OCI-LY1 (cell line): ENCODE data around the gene SPIN1.

ENCODE experiments used
- H2AFZ ChIP-seq: fragments of 200-600 bp; sonication (generic), shearing (Covaris generic); 2 replicates; pipeline ENCODE4 v1.6.0; 2014; ENCODE audit warnings: antibody characterized with exemption, mild to moderate bottlenecking, low read length
- H3F3A ChIP-seq: fragments of 200-600 bp; sonication (generic), shearing (Covaris generic); 2 replicates; pipeline ENCODE4 v1.6.0; 2014; ENCODE audit warnings: mild to moderate bottlenecking, antibody characterized with exemption, low read length, moderate library complexity; ENCODE audit not compliant: insufficient read depth
- H3K27ac ChIP-seq: fragments of 200-600 bp; sonication (generic); 2 replicates; pipeline ENCODE4 v1.5.1; 2014; ENCODE audit warnings: low read length, mixed run types, mild to moderate bottlenecking, low read depth; ENCODE audit not compliant: poor library complexity, severe bottlenecking
- H3K27me3 ChIP-seq: fragments of 200-600 bp; sonication (generic); 2 replicates; pipeline ENCODE4 v1.6.0; 2014; ENCODE audit warnings: antibody characterized with exemption, mild to moderate bottlenecking, low read length, moderate library complexity; ENCODE audit not compliant: insufficient read depth
- H3K36me3 ChIP-seq: fragments of 200-600 bp; sonication (generic); 2 replicates; pipeline ENCODE4 v1.6.1; 2014; ENCODE audit warnings: mild to moderate bottlenecking, antibody characterized with exemption, low read length, moderate library complexity, mixed read lengths; ENCODE audit not compliant: insufficient read depth
- H3K4me1 ChIP-seq: fragments of 200-600 bp; sonication (generic); 2 replicates; pipeline ENCODE4 v1.5.1; 2014; ENCODE audit warnings: mild to moderate bottlenecking, low read length, moderate library complexity; ENCODE audit not compliant: insufficient read depth, severe bottlenecking
- H3K4me2 ChIP-seq: fragments of 200-600 bp; sonication (generic), shearing (Covaris generic); 2 replicates; pipeline ENCODE4 v1.6.1; 2014; ENCODE audit warnings: low read length
- H3K4me3 ChIP-seq: fragments of 200-600 bp; sonication (generic); 2 replicates; pipeline ENCODE4 v1.5.1; 2014; ENCODE audit warnings: low read length, low read depth, mild to moderate bottlenecking, mixed read lengths; ENCODE audit not compliant: poor library complexity, severe bottlenecking
- H3K79me2 ChIP-seq: fragments of 200-600 bp; shearing (Covaris generic); 2 replicates; pipeline ENCODE4 v1.6.1; 2016; ENCODE audit warnings: mixed run types, low read length, mixed read lengths; ENCODE audit not compliant: insufficient read depth
- H3K9ac ChIP-seq: fragments of 200-600 bp; sonication (generic), shearing (Covaris generic); 2 replicates; pipeline ENCODE4 v1.6.1; 2014; ENCODE audit warnings: mild to moderate bottlenecking, low read length, mixed read lengths
- H3K9me2 ChIP-seq: fragments of 200-600 bp; sonication (generic), shearing (Covaris generic); 2 replicates; pipeline ENCODE4 v1.6.1; 2014; ENCODE audit warnings: low read depth, mild to moderate bottlenecking, low read length, mixed read lengths
- H3K9me3 ChIP-seq: fragments of 200-600 bp; shearing (Covaris generic); 2 replicates; pipeline ENCODE4 v1.6.1; 2014; ENCODE audit warnings: low read length, mixed read lengths
- H4K20me1 ChIP-seq: fragments of 200-600 bp; sonication (generic), shearing (Covaris generic); 2 replicates; pipeline ENCODE4 v1.6.0; 2016; ENCODE audit warnings: mild to moderate bottlenecking, low read length; ENCODE audit not compliant: insufficient read depth
- EZH2 ChIP-seq: fragments of 200-600 bp; sonication (generic), shearing (Covaris generic); IDR thresholded peaks from 2 replicates; pipeline ENCODE4 v1.8.0; 2017; ENCODE audit warnings: borderline replicate concordance, mixed run types, mild to moderate bottlenecking, antibody characterized with exemption, low read length, moderate library complexity, mixed read lengths
- TF ChIP-seq, protein P1 (sequence below): fragments of 200-600 bp; sonication (generic), shearing (Covaris generic); IDR thresholded peaks from 2 replicates; pipeline ENCODE4 v1.5.1; 2017; ENCODE audit warnings: mild to moderate bottlenecking, antibody characterized with exemption, low read length, moderate library complexity, mixed read lengths

The SPIN1 gene

DNA sequence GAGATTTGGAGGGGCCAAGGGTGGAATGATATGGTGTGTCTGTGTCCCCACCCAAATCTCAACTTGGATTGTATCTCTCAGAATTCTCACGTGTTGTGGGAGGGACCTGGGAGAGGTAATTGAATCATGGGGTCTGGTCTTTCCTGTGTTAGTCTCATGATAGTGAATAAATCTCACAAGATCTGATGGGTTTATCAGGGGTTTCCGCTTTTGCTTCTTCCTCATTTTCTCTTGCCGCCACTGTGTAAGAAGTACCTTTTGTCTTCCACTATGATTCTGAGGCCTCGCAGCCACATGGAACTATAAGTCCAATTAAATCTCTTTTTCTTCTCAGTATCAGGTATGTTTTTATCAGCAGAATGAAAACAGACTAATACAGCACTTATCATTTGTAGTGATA is 29.5 kb upstream of the SPIN1 start:
- H3K9ac ChIP-seq = no peak overlapping the region
- no peaks in the 10 kb centered on the region for H3K9me3 ChIP-seq
- no peaks in the 10 kb centered on the region for H3K4me1 ChIP-seq
- H3K27me3 ChIP-seq = no peaks in the 10 kb centered on the region
- H2AFZ ChIP-seq = no peak overlapping the region
- H4K20me1 ChIP-seq = no peaks in the 10 kb centered on the region
- no peaks in the 10 kb centered on the region for H3K79me2 ChIP-seq
- no peaks in the 10 kb centered on the region for H3K9me2 ChIP-seq
- no peaks in the 10 kb centered on the region for H3K36me3 ChIP-seq
- TF ChIP-seq, protein P1, sequence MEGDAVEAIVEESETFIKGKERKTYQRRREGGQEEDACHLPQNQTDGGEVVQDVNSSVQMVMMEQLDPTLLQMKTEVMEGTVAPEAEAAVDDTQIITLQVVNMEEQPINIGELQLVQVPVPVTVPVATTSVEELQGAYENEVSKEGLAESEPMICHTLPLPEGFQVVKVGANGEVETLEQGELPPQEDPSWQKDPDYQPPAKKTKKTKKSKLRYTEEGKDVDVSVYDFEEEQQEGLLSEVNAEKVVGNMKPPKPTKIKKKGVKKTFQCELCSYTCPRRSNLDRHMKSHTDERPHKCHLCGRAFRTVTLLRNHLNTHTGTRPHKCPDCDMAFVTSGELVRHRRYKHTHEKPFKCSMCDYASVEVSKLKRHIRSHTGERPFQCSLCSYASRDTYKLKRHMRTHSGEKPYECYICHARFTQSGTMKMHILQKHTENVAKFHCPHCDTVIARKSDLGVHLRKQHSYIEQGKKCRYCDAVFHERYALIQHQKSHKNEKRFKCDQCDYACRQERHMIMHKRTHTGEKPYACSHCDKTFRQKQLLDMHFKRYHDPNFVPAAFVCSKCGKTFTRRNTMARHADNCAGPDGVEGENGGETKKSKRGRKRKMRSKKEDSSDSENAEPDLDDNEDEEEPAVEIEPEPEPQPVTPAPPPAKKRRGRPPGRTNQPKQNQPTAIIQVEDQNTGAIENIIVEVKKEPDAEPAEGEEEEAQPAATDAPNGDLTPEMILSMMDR = no peak
- TF ChIP-seq EZH2 = no peak
- no peaks in the 10 kb centered on the region for H3F3A ChIP-seq
- no peak overlapping the region for H3K27ac ChIP-seq
- H3K4me2 ChIP-seq = no peak overlapping the region
- H3K4me3 ChIP-seq = no peak overlapping the region

DNA sequence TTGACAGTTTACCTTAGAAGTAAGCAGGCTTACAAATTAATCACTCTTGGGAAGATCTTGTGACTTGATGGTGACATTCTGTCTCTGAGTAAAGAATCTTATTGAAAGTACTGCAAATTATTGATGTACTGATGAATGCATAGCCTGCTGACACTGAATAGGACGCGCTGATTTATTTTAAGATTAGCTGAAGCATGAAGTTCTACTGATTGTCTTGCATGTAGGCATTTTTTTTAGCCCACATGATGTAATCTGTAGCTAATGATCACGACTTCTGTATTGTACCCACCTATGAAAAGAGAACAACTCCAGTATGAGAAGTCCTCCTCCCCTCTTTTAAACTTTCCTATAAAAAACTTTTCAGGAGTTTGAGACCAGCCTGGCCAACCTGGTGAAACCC is 28.3 kb upstream of the SPIN1 start:
- H4K20me1 ChIP-seq = no peaks in the 10 kb centered on the region
- TF ChIP-seq EZH2 = no peak
- TF ChIP-seq, protein P1 = no peak
- H3K27me3 ChIP-seq = no peaks in the 10 kb centered on the region
- no peaks in the 10 kb centered on the region for H3K9me3 ChIP-seq
- H3K4me3 ChIP-seq = no peak overlapping the region
- H3K4me2 ChIP-seq = no peak overlapping the region
- no peaks in the 10 kb centered on the region for H3K4me1 ChIP-seq
- H3F3A ChIP-seq = no peaks in the 10 kb centered on the region
- no peak overlapping the region for H2AFZ ChIP-seq
- no peaks in the 10 kb centered on the region for H3K36me3 ChIP-seq
- H3K9ac ChIP-seq = no peak overlapping the region
- H3K27ac ChIP-seq = no peak overlapping the region
- no peaks in the 10 kb centered on the region for H3K79me2 ChIP-seq
- H3K9me2 ChIP-seq = no peaks in the 10 kb centered on the region

DNA sequence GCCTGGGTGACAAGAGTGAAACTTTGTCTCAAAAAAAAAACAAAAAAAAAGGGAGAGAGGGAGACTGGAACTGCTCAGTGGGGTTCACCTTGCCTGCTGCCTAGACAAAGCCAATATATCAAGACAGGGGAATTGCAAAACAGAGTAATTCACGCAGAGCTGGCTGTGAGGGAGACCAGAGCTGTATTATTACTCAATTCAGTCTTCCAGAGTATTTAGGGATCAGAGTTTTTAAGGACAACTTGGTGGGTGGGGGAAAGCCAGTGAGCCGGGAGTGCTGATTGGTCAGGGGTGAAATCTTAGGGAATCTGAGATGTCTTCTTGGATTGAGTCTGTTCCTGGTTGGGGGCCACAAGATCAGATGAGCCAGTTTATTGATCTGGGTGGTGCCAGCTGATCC is 25.6 kb upstream of the SPIN1 start:
- TF ChIP-seq EZH2 = no peak
- TF ChIP-seq, protein P1 = no peak
- H3K9me3 ChIP-seq = no peaks in the 10 kb centered on the region
- H3K9ac ChIP-seq = no peak overlapping the region
- no peak overlapping the region for H3K4me2 ChIP-seq
- no peaks in the 10 kb centered on the region for H3K36me3 ChIP-seq
- H3K27ac ChIP-seq = no peak overlapping the region
- H3K79me2 ChIP-seq = no peaks in the 10 kb centered on the region
- no peaks in the 10 kb centered on the region for H3K27me3 ChIP-seq
- H3K4me1 ChIP-seq = no peaks in the 10 kb centered on the region
- H3K4me3 ChIP-seq = no peak overlapping the region
- H3F3A ChIP-seq = no peaks in the 10 kb centered on the region
- H3K9me2 ChIP-seq = no peaks in the 10 kb centered on the region
- H2AFZ ChIP-seq = no peak overlapping the region
- H4K20me1 ChIP-seq = no peaks in the 10 kb centered on the region
